GM18499 (cell line): ENCODE measurements around the gene C19orf85.

Experiments used
- ATAC-seq: cut with Tn5 transposase; IDR thresholded peaks from one replicate; pipeline ENCODE4 v1.9.1; 2021; ENCODE audit warnings: moderate number of reproducible peaks; ENCODE audit not compliant: insufficient read depth, unreplicated experiment

C19orf85 gene

DNA sequence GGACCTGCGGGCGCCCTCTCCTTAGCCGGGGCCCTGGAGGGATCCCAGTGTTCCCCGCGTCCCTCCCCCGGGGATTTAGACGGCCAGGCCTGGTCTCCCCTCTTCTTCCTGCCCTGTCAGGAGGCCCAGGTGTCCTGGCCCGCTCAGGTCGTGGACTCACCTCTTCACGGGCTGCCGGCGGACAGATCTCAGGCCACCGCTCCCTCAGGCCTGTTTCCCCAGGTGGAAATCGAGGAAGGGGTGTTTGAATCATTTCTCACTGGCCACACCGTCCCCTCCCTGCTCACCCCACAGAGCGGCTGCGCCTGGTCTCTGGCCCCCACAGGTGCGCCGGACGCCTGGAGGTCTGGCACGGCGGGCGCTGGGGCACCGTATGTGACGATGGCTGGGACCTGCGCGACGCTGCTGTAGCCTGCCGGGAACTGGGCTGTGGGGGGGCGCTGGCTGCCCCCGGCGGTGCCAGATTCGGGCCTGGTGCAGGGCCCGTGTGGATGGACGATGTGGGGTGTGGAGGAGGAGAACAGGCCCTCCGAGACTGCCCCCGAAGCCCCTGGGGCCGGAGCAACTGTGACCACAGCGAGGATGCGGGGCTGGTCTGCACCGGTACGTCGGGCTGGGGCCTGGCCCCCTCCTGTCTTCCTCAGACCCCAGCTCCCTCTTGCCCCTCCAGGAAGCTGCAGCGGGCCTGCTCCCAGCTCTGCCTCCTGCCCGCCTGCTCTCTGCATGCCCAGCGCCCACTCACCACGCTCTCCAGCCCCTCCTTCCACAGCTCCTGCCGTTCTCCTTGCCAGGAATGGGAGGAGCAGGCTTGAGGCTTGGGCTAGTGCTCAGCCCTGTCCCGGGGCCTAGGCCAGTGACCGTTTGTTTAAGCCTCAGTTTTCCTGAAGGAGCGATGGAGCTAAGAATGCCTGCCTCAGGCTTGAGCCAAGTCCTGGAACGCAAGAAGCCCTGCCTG, 26.2 kb upstream of the C19orf85 start:
- no peak for ATAC-seq

DNA sequence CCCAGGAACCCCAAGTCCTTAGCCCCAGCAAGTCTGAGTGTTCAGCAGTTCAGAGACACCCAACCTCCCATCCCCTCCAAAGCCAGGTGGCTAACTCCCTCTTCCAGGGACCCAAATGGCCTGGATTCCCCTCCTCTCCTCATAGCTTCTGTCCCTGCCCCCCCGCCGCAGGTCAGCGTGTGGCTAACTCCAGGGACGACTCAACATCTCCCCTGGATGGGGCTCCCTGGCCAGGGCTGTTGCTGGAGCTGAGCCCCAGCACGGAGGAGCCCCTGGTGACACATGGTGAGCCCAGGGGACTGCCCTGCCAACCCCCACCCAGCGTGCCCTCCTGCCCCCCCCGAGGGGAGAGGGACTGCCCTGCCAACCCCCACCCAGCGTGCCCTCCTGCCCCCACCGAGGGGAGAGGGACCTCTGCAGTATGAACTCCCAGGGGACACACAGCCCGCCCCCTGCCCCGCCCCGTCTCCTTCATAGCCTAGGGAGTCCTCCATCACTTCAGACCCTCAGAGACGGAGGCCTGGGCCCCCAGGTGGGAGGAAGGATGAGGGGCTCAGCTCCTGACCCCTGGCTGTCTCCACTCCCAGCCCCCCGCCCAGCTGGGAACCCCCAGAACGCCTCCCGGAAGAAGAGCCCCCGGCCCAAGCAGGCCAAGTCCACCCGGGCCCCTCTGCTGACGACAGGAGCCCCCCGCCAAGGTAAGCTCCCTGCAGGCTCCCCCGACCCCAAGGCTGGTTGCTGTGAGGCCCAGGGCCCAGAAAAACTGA, 25.3 kb upstream of the C19orf85 start:
- ATAC-seq: no peak

DNA sequence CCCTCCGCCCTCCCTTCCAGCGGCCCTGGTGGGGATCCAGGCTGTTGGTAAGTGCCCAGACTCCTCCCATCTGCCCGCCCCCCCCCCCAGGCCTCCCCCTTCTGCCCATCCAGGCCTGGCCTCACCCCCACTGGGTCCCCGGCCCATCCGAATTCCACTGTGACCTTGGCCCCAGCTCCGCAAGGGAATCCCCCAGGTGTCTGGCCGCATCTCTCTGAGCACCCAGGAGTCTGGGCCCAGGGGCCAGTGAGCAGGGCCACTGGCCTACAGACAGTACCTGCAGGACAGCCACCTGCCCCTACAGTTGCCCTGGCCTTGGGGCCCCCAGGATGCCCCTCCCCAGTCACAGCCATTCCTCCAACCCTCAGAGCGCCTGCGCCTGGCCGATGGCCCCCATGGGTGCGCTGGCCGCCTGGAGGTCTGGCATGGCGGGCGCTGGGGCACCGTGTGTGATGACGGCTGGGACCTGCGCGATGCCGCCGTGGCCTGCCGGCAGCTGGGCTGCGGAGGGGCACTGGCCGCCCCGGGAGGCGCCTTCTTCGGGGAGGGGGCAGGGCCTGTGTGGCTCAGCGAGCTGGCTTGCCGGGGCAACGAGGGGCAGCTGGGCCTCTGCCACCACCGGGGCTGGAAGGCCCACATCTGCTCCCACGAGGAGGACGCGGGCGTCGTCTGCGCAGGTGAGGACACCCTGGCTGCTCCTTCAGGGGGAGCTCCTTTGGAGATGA, 24.6 kb upstream of the C19orf85 start:
- ATAC-seq: no peak

DNA sequence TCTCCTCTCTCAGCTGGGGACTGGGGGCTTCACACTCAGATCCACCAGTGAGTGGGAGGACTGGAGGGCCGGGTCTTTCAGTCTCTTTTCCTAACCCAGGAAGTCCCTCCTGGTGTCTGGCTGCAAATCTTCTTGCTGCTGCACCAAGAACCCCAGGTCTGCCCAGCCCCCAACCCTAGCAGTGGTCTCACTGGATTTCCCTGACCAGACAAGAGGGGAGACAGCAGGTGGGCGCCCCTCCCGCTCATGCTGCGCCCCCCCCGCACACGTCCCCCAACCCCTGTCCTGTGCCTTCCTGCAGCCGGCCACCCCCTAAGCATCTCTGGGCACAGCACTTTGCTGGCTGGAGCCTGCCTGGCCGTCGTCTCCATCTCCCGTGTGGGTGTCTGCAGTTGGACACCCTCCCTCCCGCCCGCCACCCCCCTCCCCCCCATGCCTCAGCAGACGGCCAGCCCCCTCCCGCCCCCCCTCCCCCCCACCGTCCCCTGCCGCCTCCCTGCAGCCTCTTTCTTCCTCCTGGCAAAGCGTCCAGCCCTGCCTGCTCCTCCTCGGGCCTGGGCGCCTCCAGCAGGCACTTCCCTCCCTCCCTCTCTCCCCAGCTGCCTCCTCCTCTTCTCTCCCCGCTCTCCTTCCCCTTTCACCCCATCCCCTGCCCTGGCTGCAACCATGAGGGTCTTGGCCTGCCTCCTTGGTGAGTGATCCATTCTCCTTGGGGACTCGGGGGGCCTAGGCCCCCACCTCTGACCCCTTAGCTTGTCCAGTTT, 23.6 kb upstream of the C19orf85 start, which contains the start of gene SSC5D:
SSC5D (plus strand) TSS at position 513 of the 764 bp plus-strand sequence; CDS start at position 667, 154 bp downstream.
- ATAC-seq: no peak

DNA sequence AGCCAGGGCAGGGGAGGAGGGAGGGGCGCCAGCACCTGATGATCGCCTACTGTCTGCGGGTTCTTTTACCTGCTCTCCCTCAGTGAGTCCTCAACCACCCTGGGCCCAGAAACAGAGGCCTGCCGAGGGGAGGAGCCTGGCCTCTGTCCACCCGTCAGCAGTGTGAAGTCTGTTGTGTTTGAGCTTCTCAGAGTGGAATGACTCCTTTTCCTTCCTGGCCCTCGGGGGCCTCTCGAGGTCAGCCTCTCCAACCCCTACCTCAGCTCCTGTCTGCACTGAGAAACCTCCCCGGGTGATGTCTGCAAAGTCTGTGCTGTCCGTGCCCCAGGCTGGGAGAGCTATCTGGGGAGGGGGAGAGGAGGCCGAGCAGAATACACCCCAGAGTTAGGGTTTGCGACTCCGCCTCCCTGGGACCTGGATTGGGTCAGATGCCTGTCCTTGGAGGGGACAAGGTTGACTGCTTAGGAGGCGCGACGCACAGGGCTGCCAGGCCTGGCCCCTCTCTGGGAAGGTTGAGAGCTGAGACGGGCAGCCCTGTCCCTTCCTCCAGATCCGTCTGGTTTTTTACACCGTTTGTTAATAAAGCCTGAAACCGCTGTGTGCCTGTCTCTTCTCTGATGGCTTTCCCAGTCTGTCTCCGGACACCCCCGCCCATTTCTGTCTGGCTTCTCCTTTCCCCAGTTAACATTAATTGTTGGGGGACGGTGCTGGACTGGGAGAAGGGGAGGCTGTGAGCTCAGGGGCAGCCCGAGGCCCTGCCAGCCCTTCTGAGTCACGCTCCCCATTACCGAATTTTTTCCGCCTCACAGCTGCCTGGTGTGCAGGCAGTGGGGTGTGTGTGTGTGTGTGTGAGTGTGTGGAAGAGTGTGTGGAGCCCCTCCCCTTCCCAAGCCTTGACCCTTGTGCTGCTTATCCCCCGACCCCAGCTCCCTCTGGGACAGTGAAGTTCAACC, 22.7 kb upstream of the C19orf85 start:
- ATAC-seq: no peak

DNA sequence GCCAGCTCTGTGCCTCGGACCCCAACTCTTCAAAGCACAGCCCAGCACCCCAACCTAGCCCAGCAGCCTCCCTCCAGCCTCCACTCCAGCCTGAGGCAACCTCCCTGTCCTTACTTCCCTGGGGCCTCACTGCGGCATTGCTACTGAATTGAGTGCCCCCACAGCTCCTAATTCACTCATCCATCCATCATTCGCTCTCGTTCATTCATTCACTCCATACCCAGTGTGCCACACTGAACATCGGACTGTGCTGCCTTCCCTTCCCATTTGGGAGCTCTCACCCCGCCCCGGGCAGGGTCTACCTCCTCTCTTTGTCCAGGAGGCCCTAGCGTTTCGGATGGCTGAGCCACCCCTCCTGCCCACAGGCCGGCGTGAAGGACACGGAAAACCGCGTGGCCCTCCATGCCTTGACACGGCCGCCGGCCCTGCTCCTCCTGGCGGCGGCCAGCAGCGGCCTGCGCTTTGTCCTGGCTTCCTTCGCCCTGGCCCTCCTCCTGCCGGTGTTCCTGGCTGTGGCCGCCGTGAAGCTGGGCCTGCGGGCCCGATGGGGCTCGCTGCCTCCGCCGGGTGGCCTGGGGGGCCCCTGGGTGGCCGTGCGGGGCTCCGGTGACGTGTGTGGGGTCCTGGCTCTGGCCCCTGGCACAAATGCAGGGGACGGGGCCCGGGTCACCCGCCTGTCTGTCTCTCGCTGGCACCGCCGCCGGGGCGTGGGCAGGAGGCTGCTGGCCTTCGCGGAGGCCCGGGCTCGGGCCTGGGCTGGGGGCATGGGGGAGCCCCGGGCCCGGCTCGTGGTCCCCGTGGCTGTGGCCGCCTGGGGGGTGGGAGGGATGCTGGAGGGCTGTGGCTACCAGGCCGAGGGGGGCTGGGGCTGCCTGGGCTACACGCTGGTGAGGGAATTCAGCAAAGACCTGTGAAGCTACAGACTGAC, 21.8 kb upstream of the C19orf85 start:
- ATAC-seq: no peak

DNA sequence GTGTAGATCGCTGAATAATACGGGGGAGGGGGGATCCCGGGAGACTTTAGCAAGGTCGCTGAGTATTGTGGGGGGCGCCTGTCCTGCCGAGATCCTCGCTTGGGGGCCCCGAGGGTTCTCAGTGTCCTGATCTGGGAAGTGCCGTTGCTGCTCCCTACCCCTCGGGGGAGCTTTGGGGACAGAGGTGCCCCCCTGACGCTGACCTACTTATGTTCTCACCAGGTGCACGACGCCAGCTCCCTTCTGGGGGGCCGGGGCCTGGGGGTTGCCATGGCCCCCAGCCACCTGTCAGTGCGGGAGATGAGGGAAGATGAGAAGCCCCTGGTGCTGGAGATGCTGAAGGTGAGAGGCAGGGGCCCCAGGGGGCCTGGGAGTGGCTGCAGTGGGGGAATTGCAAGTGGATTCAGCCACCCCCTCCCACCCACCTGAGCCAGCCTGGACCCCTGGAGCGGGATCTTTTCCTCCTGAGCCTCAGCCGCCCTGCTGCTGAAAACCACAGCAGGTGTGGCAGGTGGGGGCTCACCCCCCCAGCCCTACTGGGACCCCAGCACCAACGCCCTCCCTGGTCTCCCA, 21.0 kb upstream of the C19orf85 start:
- no peak for ATAC-seq

DNA sequence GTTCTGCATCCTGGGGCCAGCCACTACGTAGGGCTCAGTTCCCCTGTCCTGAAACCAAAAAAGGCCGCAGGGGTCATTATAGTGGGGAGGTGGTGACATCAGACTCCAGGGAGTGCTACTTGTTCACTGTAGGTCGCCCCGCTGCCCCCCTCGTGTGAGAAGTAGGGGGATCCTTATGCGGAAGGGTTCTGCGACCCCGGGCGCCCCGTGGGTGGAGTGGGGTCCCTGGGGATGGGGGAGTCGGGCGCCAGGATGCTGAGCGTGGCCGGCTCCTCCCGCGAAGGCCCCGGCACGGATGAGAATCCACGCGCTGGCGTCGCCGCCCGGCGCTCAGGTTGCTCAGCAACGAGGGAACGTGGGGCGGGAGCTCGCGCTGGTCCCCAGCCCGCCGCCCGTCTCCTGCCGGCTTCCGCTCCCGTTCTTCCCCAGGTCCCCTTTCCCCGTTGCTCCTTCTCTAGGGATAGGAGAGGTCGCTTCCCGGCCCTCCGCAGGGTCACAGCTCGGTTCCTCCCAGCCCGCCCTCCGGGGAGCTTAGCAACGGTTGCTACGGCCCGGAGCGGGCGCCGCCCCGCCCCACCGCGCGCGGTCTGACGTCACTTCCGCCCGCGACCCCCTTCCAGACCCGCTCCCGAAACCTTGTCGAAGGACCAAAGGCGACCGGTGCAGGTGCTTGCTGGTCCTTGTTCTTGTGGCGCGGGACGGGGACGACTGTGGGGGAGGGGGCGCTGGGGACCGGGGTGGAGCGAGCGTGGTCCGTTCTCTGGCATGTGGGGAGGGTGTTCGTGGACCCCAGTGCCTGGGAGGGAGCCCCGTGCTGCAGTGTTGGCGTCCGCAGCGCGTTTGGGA, 20.3 kb upstream of the C19orf85 start, which contains the start of gene NAT14:
NAT14 (plus strand) TSS at position 596 of the 846 bp plus-strand sequence. CDS start 521 bp downstream, outside the sequence.
- no peak for ATAC-seq

DNA sequence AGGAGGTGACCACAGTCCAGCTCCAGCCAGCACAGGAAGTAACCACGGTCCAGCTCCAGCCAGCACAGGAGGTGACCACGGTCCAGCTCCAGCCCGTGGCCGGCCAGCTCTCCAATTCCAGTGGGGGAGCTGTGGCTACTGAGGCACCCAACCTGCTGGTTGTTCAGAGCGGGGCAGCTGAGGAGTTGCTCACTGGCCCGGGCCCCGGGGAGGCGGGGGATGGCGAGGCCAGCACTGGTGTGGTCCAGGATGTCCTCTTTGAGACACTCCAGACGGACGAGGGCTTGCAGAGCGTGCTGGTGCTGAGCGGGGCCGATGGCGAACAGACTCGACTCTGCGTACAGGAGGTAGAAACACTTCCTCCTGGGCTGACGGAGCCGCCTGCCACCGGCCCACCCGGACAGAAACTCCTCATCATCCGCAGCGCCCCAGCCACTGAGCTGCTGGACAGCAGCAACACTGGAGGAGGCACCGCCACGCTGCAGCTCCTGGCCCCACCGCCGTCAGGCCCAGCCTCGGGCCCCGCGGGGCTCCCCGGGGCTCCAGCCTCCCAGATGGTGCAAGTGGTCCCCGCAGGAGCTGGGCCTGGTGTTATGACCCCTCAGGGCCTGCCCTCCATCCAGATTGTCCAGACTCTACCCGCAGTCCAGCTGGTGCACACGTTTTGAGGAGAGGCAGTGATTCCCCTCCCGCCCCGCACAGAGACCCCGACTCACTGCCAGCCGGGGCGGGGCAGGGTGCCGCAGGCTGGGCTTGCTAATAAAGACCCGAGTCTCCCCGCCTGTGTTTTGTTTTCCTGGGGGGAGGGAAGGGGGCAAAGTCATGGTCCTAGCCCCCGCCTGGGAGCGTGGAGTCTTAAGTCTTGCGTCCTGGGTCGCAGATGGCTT, 19.4 kb upstream of the C19orf85 start:
- no peak for ATAC-seq

DNA sequence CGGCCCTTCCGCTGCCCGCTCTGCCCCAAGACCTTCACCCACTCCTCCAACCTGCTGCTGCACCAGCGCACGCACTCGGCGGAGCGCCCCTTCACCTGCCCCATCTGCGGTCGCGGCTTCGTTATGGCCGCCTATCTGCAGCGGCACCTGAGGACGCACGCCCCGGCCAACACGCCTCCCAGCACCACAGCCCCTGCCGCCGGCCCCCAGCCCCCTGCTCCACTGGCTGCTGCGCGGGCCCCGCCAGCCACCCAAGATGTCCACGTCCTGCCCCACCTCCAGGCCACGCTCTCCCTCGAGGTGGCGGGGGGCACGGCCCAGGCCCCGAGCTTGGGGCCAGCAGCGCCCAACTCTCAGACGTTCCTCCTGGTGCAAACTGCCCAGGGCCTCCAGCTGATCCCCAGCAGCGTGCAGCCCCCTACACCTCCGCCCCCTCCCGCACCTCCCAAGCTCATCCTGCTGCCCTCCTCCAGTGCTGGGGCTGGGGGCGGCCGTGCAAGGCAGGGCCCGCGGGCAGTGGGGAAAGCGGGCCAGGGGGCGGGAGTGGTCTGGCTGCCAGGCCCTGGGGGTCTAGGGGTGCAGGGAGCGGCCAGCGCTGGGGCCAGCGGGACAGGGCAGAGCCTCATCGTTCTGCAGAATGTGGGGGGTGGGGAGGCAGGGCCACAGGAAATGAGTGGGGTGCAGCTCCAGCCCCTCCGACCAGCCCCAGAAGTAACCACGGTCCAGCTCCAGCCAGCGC, 18.6 kb upstream of the C19orf85 start:
- no peak for ATAC-seq

DNA sequence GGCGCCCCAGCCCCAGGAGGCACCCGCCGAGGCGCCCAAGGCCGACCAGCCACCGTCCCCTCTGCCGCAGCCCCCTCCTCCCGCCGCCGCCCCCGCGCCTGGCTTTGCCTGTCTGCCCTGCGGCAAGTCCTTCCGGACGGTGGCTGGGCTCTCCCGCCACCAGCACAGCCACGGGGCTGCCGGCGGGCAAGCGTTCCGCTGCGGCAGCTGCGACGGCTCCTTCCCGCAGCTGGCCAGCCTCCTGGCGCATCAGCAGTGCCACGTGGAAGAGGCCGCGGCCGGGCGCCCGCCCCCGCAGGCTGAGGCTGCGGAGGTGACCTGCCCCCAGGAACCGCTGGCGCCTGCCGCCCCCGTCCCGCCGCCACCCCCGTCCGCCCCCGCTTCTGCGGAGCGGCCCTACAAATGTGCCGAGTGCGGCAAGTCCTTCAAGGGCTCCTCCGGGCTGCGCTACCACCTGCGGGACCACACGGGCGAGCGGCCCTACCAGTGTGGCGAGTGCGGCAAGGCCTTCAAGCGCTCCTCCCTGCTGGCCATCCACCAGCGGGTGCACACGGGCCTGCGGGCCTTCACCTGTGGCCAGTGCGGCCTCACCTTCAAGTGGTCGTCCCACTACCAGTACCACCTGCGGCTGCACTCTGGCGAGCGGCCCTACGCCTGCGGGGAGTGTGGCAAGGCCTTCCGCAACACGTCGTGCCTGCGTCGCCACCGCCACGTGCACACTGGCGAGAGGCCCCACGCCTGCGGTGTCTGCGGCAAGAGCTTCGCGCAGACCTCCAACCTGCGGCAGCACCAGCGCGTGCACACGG, 17.8 kb upstream of the C19orf85 start:
- ATAC-seq: no peak

DNA sequence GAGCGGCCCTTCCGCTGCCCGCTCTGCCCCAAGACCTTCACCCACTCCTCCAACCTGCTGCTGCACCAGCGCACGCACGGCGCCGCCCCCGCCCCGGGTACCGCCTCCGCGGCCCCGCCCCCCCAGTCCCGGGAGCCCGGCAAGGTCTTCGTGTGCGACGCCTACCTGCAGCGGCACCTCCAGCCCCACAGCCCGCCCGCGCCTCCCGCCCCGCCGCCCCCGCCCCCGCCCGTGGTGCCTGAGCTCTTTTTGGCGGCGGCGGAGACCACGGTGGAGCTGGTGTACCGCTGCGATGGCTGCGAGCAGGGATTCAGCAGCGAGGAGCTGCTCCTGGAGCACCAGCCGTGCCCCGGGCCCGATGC, 17.2 kb upstream of the C19orf85 start:
- no peak for ATAC-seq

DNA sequence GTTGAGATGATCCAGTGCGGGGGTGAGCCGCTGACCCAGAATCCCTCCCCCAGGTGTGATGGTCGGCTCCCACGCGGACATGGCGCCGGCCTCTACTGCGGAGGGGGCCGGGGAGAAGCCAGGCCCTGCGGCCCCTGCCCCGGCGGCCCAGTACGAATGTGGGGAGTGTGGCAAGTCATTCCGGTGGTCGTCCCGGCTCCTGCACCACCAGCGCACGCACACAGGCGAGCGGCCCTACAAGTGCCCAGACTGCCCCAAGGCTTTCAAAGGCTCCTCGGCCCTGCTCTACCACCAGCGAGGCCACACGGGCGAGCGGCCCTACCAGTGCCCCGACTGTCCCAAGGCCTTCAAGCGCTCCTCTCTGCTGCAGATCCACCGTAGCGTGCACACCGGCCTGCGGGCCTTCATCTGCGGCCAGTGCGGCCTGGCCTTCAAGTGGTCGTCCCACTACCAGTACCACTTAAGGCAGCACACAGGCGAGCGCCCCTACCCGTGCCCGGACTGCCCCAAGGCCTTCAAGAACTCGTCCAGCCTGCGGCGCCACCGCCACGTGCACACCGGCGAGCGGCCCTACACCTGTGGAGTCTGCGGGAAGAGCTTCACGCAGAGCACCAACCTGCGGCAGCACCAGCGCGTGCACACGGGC, 16.7 kb upstream of the C19orf85 start:
- no peak for ATAC-seq
